ENCODE measurements around the gene OR10A3.
"Not testable (repeated sequence)": the region's sequence is repeated elsewhere in the genome, so short reads cannot be mapped to it uniquely, and the experiment has no call there.

OR10A3 gene, protein sequence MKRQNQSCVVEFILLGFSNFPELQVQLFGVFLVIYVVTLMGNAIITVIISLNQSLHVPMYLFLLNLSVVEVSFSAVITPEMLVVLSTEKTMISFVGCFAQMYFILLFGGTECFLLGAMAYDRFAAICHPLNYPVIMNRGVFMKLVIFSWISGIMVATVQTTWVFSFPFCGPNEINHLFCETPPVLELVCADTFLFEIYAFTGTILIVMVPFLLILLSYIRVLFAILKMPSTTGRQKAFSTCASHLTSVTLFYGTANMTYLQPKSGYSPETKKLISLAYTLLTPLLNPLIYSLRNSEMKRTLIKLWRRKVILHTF

DNA sequence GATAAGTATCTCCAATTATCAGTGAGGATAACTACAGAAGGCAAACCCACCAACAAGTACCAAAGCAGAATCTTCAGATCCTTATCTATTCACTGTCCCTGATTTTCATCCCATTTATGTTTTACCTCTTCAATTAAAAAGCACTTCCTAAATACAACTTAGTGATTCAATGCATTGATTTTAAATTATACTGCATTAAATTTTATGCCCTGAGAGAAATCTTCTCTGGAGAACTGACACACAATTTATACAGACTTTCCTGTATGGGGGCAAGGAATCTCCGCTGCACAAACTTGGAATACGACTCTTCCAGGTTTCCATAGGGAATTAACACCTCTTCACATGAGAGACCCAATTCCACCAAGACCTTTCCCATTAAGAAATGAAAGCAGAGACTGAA is at the start of gene OR10A3:
Gene OR10A3, minus strand, starts transcription at position 101 of the 400 bp plus-strand sequence. CDS start 2,188 bp downstream, outside the sequence.
- DNase-seq, result no peak

DNA sequence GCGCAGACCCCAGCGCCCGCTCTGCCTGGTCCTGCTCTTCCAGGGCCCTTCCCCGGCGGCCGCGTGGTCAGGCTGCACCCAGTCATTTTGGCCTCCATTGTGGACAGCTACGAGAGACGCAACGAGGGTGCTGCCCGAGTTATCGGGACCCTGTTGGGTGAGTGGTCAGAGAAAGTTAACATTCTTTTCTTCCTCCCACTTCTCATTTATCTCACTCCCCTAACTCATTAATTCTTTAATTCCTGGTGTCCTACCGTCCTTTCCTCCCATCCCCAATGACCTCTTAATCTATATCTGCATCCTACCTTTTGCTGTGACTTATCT is 46.0 kb upstream of the OR10A3 start:
- not testable (repeated sequence) for DNase-seq

DNA sequence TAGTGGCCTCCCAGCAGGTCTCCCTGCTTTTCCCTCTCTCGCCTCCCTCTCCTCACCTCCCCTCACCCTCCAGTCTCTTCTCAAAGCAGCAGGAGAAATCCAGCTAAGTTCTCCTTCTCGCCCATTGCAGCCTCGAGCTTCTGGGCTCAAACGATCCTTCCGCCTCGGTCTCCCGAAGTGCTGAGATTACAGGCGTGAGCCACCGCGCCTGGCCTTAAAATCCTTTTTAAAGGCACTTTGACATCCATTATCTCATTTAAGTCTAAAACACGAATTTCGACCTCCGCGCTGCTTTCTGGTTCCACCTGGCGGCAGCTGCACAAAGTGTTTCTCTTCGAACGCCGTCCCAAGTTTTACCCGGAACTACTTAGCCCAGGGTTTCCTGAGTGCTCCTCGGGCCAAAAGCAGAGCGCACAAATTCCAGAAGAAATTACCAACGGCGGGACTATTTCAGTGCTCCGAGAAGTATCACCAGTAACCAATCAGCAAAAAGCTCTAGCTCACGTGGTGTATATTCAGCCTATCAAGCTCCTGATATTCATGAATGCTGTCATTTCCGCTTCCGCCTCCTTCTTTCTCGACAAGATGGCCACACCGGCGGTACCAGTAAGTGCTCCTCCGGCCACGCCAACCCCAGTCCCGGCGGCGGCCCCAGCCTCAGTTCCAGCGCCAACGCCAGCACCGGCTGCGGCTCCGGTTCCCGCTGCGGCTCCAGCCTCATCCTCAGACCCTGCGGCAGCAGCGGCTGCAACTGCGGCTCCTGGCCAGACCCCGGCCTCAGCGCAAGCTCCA is 45.5 kb upstream of the OR10A3 start, which contains the start of gene EIF3F:
Gene EIF3F, plus strand, starts transcription at position 570 of the 792 bp plus-strand sequence. Its CDS starts 16 bp downstream, at position 586.
- peak; percentile 78 for DNase-seq

DNA sequence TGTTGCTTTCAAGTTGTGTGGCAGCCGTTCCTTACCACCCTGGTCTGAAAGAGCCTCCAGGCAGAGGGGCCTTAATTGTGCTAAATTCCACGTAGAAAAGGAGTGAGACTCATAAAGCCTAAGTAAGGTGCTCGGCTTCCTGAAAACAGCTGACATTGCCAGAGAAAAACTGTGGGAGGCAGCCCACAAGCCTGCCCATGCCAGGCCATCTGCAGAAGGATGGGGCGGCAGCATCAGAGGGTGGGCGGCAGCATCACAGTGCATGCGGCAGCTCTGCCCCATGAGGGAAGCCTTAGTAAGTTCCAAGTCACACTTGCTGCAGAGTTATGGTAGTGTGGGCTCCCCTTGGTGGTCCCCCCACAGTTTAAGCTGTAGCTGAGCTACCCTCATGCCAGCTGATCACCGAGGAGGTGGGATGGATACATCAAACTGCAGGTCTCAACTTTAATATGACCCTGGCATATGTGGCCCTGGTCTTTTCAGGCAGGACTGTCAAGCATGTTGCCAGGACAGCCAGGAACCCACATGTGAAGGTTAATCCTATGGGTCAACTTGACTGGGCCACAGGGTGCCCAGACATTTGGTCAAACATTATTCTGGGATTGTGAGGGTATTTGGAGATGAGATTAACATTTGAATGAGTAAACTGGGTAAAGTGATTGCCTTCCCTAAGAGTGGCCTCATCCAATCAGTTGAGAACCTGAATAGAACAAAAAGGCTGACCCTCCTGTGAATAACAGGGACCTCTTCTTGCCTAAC is 42.5 kb upstream of the OR10A3 start:
- DNase-seq, result no peak

DNA sequence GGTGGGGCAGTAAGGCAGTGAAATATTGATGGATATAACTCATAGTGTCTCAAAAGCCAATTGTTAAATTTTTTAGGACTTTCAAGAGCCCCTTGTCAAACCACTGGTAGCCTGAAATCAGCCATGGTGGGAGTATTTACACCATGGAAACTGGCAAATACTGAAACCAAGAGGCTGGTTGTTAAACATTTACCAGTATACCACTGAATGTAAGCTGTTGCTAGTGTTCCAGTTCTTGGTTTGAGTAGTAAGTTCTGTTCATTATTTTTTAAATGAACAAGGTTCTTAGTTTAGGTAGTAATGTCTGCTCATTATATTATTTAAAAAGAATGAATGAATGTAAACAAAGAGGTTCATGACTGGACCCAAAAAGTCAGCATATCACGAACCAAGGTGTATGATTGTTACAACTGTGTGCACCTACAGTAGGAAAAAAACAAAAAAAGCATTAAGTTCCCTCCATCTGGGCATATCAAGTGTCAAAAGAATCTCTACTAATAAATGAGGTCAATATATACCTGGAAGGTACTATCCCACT is 41.1 kb upstream of the OR10A3 start:
- no peak for DNase-seq

DNA sequence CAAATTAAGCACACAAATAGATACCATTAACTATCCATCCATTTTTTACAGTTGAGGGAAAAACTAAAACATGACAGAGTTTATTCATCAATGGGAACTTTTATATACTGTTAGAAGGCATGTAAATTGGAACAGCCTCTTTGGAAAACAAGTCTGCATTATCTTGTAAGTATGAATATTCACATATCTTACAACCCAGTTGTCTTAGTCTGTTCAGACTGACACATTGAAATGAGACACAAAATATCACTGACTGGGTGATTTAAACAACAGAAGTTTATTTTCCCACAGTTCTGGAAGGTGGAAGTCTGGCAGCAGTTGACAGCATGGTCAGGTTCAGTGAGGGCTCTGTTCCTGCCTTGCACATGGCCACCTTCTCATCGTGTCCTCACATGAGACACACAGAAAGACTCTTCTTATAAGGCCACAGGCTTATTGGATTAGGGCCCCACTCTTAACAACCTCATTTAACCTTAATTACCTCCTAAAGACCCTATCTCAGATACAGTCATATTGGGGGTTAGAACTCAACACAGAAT is 40.2 kb upstream of the OR10A3 start:
- DNase-seq, result no peak

DNA sequence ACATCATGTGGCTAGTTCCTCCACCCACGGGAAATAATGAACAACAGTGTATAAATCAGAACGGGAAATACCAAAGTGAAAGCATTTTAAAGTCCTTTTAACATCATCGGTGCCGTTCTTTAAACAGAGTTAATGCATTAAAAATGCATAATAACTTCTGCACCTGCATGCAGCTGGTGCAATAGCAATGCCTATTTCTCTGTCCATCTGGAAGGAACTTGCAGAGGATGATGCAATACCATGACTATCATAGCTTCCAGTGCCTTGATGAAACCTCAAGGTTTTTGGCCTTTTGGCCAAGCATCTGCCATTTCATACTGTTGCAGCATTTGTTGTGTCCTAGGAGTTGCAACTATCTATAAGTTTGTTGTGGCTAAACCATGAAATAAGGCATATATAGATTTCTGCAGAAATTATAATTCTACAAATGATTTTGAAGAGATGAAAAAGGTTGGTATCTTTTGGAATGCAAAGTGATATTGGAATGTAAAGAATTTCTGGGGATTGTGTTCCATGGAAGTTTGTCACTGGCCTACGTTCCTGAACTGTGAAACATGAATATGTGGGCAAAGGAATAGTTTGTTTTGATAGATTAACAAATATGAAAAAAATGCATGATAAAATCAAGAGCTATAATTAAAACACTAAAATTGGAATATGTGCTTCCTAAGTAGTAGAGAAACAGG is 35.9 kb upstream of the OR10A3 start:
- no peak for DNase-seq

DNA sequence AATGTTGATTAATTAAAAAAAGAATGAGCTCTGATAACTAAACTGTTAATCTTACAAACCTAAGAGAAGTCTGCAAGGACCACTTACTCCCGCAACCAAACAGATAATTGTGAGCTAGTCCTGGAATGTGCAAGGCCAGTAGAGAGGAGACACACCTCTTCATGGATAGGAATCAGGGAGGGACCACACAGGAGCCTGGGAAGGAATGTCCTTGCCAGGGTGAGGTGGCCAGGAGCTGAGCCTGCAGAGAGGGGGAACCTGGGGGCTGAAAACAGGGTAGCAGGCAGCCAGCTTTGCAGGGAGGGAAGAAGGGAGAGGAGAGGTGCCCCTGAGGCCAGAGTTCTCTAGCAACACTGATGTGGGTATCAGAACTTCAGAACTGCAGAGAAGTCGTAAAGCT is 33.2 kb upstream of the OR10A3 start:
- no peak for DNase-seq

DNA sequence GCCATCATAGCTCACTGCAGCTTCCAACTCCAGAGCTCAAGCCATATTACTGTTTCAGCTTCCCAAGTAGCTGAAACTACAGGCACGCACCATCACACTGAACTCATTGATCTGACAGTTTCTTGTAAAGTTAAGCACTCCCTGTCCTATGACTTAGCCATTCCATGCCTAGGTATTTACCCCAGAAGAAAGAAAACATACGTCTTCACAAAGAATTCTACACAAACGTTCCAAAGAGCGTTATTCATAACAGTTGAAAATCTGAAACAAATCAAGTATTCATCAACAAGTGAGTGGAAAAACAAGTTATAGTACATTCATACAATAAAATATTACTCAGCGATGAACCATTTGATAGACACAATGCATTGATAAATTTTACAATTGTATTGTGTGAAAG is 31.5 kb upstream of the OR10A3 start:
- no peak for DNase-seq

DNA sequence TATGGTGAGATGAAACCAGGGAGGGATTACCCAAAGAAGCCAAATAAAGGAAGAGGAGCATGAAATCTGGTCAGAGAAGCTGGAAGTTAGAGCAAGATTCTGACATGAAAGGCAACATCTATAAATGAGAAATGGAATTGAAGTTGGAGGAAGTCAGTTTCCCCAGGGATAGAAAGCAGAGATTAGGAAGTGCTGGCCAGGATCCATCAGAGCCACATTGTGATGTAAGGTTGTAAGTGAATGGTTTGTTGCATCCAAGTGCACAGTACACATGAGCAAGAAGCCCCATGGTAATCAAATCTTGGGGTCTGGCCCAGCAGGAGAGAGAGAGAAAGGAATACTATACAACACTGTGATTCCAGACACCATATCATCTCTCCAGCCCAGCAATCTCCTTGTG is 30.3 kb upstream of the OR10A3 start:
- no peak for DNase-seq

DNA sequence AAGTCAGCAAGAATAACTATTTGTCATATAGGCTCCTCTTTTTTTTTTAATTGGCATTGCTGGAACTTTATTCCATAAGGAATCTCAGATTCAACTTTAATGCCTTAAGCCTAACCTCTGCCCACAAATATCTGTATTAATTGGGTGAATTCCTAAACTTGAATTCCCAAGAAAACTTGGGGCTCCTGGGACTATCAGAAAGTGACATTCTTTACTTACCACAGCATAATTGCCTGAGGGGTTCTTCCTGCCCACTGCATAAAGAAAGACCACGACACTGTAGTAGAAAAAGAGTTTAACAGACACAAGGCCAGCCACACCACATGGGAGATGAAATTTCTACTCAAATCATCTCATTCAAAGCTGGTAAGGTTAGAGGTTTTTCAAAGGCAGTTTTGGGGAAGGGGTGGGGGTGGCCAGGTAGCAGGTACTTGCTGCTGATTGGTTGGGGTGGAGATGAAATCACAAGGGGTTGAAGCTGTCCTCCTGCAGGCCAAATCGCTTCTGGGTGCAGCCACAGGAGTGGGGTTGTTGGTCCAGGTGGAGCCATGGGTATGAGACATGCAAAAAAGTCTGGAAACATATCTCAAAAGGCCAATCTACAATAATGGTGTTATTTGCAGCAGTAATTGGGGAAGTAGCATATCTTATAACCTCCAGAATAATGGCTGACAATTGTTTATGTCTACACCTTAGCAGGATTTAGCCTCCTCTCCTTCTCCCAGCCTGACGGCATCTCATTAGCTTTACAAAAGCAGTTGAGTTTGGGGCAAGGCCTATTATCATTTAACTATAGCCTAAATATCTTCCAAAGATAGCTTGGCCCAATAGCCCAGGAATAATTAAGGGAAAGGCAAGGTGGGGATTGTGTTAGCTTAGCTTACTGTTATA is 28.5 kb upstream of the OR10A3 start:
- DNase-seq, result no peak

DNA sequence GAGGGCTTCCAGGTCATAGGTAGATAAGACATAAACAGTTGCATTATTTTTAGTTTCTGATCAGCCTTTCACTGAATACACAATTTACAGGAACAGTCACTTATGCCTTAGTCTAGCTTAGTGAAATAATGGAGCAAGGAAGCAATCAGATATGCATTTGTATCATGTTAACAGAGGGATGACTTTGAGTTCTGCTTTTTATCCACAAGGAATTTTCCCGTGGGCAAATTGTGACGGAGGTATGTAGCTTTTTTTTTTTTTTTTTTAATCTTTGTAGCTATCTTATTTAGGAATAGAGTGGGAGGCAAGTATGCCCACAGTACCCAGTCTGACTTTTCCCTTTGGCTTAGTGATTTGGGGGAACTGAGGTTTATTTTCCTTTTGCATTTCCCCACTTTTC is 27.2 kb upstream of the OR10A3 start:
- DNase-seq, result no peak

DNA sequence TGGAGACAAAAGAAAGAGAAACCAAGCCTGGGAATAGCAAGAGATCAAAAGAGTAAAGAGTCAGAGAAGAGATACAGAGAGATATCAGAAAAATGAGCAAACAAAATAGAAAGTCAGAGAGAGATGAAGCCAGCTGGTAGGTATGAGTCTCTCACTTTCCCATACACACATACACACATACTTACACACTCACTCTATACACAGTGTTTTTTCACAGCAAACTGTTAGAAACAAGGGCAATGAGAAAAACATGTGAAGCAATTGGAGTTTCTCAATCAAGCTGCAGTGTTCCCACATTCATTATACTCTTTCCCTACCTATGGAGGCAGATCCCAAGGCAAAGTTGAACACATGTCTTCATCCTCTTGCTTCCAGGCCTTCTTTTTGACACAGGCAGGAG is 26.3 kb upstream of the OR10A3 start:
- DNase-seq, result no peak

DNA sequence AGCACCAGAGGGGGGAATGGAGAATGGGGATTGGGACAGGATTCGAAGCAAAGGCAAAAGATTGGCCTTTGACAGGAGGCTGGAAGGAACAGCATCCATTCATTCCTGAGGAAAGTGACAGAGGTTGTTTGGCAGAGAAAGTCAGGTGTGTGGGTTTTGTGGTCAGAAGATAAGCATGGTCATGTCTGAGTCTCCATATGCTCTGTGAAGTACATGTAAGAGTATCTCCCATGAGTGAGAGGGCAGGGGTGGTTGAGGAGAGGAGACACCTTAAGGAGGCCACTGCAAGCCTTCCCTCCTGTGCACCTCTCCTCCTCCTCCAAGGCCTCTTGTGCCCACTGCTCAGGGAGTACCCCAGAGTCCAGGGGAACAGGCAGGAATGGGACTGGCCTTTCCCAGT is 25.6 kb upstream of the OR10A3 start:
- DNase-seq, result no peak

DNA sequence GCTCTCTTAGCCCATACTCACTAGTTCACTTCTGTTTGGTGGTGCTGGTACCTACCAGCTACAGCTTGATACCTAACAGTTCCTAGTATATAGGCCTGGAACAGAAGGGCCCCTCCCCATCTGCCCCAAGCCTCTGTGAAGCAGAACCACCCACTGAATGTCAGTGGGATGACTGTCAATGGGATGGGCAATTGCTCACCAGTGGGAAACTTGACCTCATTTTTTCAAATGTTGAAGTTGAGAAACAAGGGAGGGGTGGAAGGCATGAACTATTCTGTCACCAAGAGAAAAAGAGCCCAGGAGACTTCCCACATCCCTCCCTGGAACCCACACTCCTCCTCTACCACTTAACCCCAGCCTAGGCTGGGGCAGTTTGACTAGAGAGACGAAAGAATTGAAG is 23.9 kb upstream of the OR10A3 start, which contains the start of gene NLRP10:
Gene NLRP10, minus strand, starts transcription at position 62 of the 400 bp plus-strand sequence. CDS start 1,952 bp downstream, outside the sequence.
- DNase-seq, result no peak

DNA sequence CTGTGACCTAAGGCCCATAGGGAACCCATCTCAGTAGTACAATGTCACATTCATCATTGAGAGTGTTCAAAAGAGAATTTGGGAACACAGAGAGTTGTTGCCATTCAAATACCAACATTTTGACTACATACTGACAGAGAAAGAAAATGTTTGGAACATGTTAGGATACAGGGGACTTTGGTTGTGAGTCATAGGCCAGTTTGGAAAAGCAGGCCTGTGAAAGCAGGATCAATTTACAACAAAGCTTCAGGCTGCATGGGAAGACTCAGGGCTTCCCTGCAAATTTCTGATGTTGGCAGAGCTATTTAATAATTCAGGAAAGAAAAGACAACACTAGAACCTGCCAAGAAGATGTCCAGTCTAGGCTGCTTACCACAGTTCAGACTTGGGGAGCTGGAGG is 23.4 kb upstream of the OR10A3 start:
- DNase-seq, result no peak

DNA sequence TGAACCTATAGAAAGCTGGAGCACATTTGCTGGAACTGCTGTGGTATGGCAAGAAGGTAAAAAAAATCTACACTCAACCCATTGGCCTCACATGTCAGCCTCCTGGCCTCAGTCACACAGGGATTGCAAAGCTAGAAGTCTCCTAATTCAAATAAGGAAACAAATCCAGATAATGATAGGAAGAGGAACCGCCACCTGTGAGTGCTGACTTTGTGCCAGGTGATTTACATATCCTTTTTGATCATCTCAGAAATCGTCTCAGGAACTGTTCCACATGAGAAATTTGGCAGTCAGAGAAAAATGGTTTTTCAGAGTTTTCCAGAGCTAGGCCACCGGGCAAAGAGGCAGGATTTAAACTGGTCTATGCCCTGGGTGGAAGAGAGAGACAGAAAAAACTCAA is 22.8 kb upstream of the OR10A3 start:
- DNase-seq, result no peak

DNA sequence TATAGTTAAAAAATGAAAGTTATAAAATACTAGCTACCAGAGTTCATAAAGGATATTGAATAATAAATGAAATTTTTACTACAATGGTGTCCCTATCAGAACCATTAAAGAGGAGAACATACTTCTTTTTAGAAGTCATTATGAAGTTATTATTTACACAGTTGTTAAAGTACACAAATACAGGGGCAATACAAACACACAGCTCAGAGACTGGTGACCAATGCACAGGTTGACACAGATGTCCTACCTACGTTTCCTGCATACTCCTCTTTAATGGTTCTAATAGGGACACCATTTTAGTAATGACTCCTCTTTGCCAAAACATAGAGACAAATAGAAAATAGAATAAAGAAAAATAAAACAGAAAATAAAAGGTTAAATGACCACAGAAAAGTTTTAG is 13.7 kb upstream of the OR10A3 start:
- no peak for DNase-seq

DNA sequence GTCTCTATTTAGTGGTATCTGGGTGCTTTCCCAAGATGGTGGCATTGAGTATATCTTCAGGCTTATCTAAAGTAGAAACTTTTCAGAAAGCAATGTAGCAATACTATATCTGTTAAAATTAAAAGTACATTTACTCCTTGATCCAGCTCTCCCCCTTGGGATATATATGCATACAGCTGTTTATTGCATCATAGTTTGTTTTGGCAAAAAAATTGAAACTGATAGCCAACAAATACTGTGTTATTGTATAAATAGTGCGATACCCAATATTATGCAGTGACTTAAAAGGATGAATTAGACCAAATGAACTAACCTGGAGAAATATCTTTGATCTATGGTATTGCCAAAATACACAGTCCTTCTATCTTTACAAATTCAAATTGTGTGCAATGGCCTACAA is 8.4 kb upstream of the OR10A3 start:
- DNase-seq, result no peak

DNA sequence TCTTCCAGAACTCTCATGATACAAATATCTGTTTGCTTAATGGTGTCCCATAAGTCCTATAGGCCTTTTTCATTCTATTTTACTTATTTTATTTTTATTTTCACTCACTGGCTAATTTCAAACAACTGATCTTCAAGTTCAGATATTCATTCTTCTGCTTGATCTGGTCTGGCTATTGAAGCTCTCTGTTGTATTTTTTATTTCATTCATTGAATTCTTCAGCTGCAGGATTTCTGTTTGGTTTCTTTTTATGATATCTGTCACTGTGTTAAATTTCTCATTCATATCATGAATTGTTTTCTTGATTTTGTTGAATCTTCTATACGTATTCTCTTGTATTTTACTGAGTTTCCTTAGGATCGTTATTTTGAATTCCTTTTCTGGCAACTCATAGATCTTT is 2.6 kb upstream of the OR10A3 start:
- no peak for DNase-seq

DNA sequence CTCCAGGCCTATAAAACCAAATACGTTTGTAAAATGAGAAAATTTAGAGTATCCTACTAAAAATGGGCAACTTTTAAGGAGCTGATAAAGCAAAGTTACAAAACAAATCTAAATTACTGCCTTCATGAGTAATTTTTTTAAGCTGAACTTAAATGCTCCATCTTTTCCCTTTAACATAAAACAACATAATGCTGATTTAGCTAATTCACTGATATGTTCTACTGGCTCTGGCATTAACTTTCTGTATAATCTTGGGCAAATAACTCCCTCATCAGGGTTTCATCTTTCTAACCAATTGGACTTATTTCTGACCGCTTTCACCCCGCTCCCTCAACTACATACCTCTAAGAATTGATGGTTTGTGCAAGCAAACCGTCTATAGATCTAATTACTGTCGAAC is 362 bp downstream of the OR10A3 start:
- DNase-seq, result no peak
